PC-3 (cell line): ENCODE measurements around the gene RAB42. TPM values are rescaled to one million over a fixed set of nuclear protein-coding genes. Genes with fewer than 3 reads are reported as not detected.

Source experiments
- ATAC-seq: fragments of 200-7000 bp; cut with Tn5 transposase; 2 replicates; pipeline ENCODE4 v1.9.1; 2020; ENCODE audit warnings: mild to moderate bottlenecking, moderate library complexity
- BruUV-seq: library from RNA; stranded (reverse); fragments of 400-500 nt; replicated peaks from 2 replicates; lab custom pipeline; 2021; lab: Mats Ljungman, UMichigan
- CTCF ChIA-PET: fragments of 300-600 bp; sonication (Branson Sonifier 250); formaldehyde crosslinking; loops from one replicate; lab custom pipeline; 2022; ENCODE audit warnings: antibody characterized with exemption; lab: Charles Lee
- POLR2A ChIA-PET: fragments of 300-600 bp; sonication (Branson Sonifier 250); formaldehyde crosslinking; loops from one replicate; lab custom pipeline; 2022; ENCODE audit warnings: antibody characterized with exemption; ENCODE audit not compliant: unreplicated experiment; lab: Charles Lee
- DNase-seq: peaks from one replicate; pipeline ENCODE4 v3.0.0-alpha.2; 2015
- H2AFZ ChIP-seq: fragments of 300-600 bp; sonication (generic); 2 replicates; pipeline ENCODE4 v1.6.0; 2016; ENCODE audit warnings: antibody characterized with exemption, low read length
- H3F3A ChIP-seq: fragments of 300-600 bp; sonication (generic); one replicate; pipeline ENCODE4 v1.6.0; 2017; ENCODE audit warnings: antibody characterized with exemption, low read length, control low read depth, mild to moderate bottlenecking; ENCODE audit not compliant: unreplicated experiment
- H3K27ac ChIP-seq: fragments of 300-600 bp; sonication (generic); 2 replicates; pipeline ENCODE4 v1.5.1; 2016; ENCODE audit warnings: mild to moderate bottlenecking, low read length
- H3K27me3 ChIP-seq: fragments of 300-600 bp; sonication (generic); 2 replicates; pipeline ENCODE4 v1.6.1; 2016; ENCODE audit warnings: low read length, mixed read lengths
- H3K36me3 ChIP-seq: fragments of 300-600 bp; sonication (generic); 2 replicates; pipeline ENCODE4 v1.6.1; 2016; ENCODE audit warnings: low read depth, mixed run types, low read length, mixed read lengths
- H3K4me1 ChIP-seq: fragments of 300-600 bp; sonication (generic); 2 replicates; pipeline ENCODE4 v1.5.1; 2016; ENCODE audit warnings: low read length; ENCODE audit not compliant: insufficient read depth
- H3K4me2 ChIP-seq: fragments of 300-600 bp; sonication (generic); 2 replicates; pipeline ENCODE4 v1.6.0; 2016; ENCODE audit warnings: low read length
- H3K4me3 ChIP-seq: fragments of 300-600 bp; sonication (generic); 2 replicates; pipeline ENCODE4 v1.5.1; 2016; ENCODE audit warnings: mild to moderate bottlenecking, low read length, mixed read lengths
- H3K79me2 ChIP-seq: fragments of 300-600 bp; sonication (generic); 2 replicates; pipeline ENCODE4 v1.6.1; 2017; ENCODE audit warnings: low read length, mixed read lengths
- H3K9ac ChIP-seq: fragments of 300-600 bp; sonication (generic); 2 replicates; pipeline ENCODE4 v1.6.0; 2016; ENCODE audit warnings: mild to moderate bottlenecking, low read length
- H3K9me2 ChIP-seq: fragments of 300-600 bp; sonication (generic); replicated peaks from 2 replicates; pipeline ENCODE4 v1.6.1; 2016; ENCODE audit warnings: mixed run types, low read length, mixed read lengths
- H3K9me3 ChIP-seq: fragments of 300-600 bp; sonication (generic); 2 replicates; pipeline ENCODE4 v1.6.1; 2016; ENCODE audit warnings: low read length, mixed read lengths
- H4K20me1 ChIP-seq: fragments of 300-600 bp; sonication (generic); 2 replicates; pipeline ENCODE4 v1.6.1; 2016; ENCODE audit warnings: low read length, mixed read lengths
- EZH2 ChIP-seq: fragments of 300-600 bp; sonication (generic); IDR thresholded peaks from one replicate; pipeline ENCODE4 v1.6.1; 2017; ENCODE audit warnings: antibody characterized with exemption, mild to moderate bottlenecking, low read length; ENCODE audit not compliant: unreplicated experiment
- EZH2phosphoT487 ChIP-seq: fragments of 300-600 bp; sonication (generic); IDR thresholded peaks from 2 replicates; pipeline ENCODE4 v1.6.1; 2018; ENCODE audit warnings: mild to moderate bottlenecking, antibody characterized with exemption, low read length, borderline replicate concordance
- intact Hi-C: fragments of 100-400 bp; cut with micrococcal nuclease; formaldehyde crosslinking; loops from 2 replicates; pipeline ENCODE4 v1.9.0; 2023
- total RNA-seq: library from RNA; depleted of rRNA; stranded (reverse); fragments of >200 nt; gene quantifications from 2 replicates; pipeline ENCODE4 v1.2.3, GENCODE V29; 2014; rRNA removed
- TF ChIP-seq, protein P1 (sequence below): fragments of 300-600 bp; sonication (generic); conservative IDR thresholded peaks from 2 replicates; pipeline ENCODE4 v1.5.1; 2017; ENCODE audit warnings: antibody characterized with exemption, low read depth, mild to moderate bottlenecking, low read length

RAB42 gene
- total RNA-seq, 1 experiment from 2014 or later: 1.5 TPM

DNA sequence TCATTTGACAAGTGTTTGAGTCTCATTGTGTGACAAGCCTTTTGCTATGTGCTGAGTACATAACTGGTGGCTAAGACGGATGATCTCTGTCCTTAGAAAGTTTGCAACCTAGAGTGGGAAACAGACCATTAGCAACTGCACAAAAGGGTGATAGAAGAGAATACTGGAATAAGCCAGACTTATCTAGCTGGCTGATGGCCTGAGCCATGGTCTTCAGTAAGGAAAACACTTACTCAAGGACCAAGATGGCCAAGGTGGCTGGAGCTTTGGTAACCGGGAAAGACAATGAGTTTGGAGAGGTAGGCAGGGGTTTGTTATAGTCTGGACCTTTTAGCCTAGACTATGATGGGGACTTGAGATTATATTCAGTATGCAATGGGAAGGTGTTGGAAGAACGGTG, 52.4 kb downstream of the RAB42 start:
- H3K9me2 ChIP-seq: no peaks in the 10 kb centered on the region
- H3K79me2 ChIP-seq: peaks cover 33% of the 10 kb centered on the region
- no peak overlapping the region for H3K4me3 ChIP-seq
- intact Hi-C loops: no loop called here
- no peak for ATAC-seq
- H2AFZ ChIP-seq: no peak overlapping the region
- no peaks in the 10 kb centered on the region for H3K9me3 ChIP-seq
- peaks cover 34% of the 10 kb centered on the region for H3K4me1 ChIP-seq
- peaks cover 6% of the 10 kb centered on the region for H3F3A ChIP-seq
- ChIA-PET POLR2A (interaction anchor here (0.7 kb wide), 1 partner anchor 438 kb away, joined by 4 read pairs; no protein-coding TSS in a partner anchor), CTCF (no interaction called here)
- BruUV-seq: no TSS peak
- H3K27ac ChIP-seq: no peak overlapping the region
- no peaks in the 10 kb centered on the region for H4K20me1 ChIP-seq
- H3K27me3 ChIP-seq: no peaks in the 10 kb centered on the region
- peak overlapping the region; percentile 86; the same call in 1 of the 2 replicates for H3K4me2 ChIP-seq
- H3K36me3 ChIP-seq: no peaks in the 10 kb centered on the region
- no peak for DNase-seq
- no peak overlapping the region for H3K9ac ChIP-seq
- TF ChIP-seq EZH2: no peak
- no peak for TF ChIP-seq EZH2phosphoT487
- TF ChIP-seq, protein P1, sequence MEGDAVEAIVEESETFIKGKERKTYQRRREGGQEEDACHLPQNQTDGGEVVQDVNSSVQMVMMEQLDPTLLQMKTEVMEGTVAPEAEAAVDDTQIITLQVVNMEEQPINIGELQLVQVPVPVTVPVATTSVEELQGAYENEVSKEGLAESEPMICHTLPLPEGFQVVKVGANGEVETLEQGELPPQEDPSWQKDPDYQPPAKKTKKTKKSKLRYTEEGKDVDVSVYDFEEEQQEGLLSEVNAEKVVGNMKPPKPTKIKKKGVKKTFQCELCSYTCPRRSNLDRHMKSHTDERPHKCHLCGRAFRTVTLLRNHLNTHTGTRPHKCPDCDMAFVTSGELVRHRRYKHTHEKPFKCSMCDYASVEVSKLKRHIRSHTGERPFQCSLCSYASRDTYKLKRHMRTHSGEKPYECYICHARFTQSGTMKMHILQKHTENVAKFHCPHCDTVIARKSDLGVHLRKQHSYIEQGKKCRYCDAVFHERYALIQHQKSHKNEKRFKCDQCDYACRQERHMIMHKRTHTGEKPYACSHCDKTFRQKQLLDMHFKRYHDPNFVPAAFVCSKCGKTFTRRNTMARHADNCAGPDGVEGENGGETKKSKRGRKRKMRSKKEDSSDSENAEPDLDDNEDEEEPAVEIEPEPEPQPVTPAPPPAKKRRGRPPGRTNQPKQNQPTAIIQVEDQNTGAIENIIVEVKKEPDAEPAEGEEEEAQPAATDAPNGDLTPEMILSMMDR: no peak

Other genes with a start within 250 kb of the RAB42 start
- 9.1 and 12.7 TPM in 2 replicates for gene PHACTR4, start 222.5 kb upstream of the RAB42 start, total RNA-seq
- 96.5 and 119 TPM in 2 replicates for gene RCC1, start 86.2 kb upstream of the RAB42 start, total RNA-seq
- gene TRNAU1AP, start 39.2 kb upstream of the RAB42 start, total RNA-seq: 19.6 and 27.2 TPM in 2 replicates
- gene TAF12, start 50.8 kb downstream of the RAB42 start, total RNA-seq: 33.0 and 44.1 TPM in 2 replicates
- gene RNU11, start 56.3 kb downstream of the RAB42 start, total RNA-seq: not detected in 2 replicates
- gene GMEB1, start 76.5 kb downstream of the RAB42 start, total RNA-seq: 5.2 and 10.8 TPM in 2 replicates
- gene YTHDF2, start 144.7 kb downstream of the RAB42 start, total RNA-seq: 49.8 and 55.0 TPM in 2 replicates
- not detected in 2 replicates for gene OPRD1, start 219.9 kb downstream of the RAB42 start, total RNA-seq